ENCODE data around the gene IGLL5. TPM values are rescaled to one million over a fixed set of nuclear protein-coding genes. Genes with fewer than 3 reads are reported as not detected.

The IGLL5 gene
- total RNA-seq, 1 experiment from 2014 or later = not detected

DNA sequence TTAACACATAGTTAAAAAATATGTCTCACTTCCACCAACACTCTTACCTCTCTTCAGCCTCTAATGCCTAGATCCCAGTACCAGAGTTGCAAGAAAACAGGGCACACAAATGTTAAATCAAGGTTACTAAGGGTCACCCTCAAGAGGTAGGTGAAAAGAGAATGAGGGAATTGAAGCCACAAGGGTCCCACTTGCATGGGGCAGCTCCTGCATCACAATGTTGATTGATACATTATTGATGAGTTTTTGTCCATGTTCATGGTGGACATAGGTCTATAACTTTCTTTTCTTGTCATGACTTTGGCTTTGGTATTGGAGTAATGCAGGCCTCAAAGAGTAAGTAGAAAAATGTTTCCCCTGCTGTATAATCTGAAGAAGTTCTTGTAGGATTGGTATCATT is 46.0 kb upstream of the IGLL5 start:
- H3K27me3 Mint-ChIP-seq (ENCODE audit: unreplicated experiment) = peaks cover 49% of the 10 kb centered on the region
- H3K4me3 Mint-ChIP-seq (ENCODE audit: low read depth, unreplicated experiment) = no peak overlapping the region
- CTCF ChIA-PET = no interaction called here
- DNase-seq = no peak
- H3K27ac Mint-ChIP-seq (ENCODE audit: unreplicated experiment) = no peak overlapping the region
- TF ChIP-seq, protein P1, sequence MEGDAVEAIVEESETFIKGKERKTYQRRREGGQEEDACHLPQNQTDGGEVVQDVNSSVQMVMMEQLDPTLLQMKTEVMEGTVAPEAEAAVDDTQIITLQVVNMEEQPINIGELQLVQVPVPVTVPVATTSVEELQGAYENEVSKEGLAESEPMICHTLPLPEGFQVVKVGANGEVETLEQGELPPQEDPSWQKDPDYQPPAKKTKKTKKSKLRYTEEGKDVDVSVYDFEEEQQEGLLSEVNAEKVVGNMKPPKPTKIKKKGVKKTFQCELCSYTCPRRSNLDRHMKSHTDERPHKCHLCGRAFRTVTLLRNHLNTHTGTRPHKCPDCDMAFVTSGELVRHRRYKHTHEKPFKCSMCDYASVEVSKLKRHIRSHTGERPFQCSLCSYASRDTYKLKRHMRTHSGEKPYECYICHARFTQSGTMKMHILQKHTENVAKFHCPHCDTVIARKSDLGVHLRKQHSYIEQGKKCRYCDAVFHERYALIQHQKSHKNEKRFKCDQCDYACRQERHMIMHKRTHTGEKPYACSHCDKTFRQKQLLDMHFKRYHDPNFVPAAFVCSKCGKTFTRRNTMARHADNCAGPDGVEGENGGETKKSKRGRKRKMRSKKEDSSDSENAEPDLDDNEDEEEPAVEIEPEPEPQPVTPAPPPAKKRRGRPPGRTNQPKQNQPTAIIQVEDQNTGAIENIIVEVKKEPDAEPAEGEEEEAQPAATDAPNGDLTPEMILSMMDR (IDR thresholded peaks at IDR 0.05; ENCODE audit: unreplicated experiment) = no peak
- no peaks in the 10 kb centered on the region for H3K9me3 Mint-ChIP-seq (ENCODE audit: low read depth, unreplicated experiment)
- no peaks in the 10 kb centered on the region for H3K36me3 Mint-ChIP-seq (ENCODE audit: insufficient read depth, unreplicated experiment)
- BruUV-seq (replicated peaks) = no TSS peak
- intact Hi-C loops (cut with micrococcal nuclease; ENCODE audit: unreplicated experiment) = no loop called here
- H3K4me1 Mint-ChIP-seq (ENCODE audit: low read depth, unreplicated experiment) = peaks cover 5% of the 10 kb centered on the region

DNA sequence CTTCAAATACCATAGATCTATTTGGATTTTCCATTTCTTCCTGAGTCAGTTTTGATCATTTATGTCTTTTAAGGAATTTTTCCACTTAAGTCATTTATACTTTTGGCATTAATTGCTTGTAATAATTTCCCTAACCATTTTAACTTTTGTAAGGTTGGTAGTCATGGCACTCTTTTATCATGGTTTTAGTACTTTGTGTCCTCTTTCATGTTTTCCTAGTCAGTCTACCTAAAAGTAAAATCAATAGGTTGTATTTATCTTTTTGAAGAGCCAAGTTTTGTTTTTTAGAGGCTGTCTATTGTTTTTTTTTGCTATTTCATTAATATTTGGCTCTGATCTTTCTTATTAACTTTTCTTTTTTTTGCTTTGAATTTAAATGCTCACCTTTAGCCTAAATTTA is 45.5 kb upstream of the IGLL5 start:
- Mint-ChIP-seq H3K9me3 (ENCODE audit: low read depth, unreplicated experiment) (no peaks in the 10 kb centered on the region), H3K36me3 (ENCODE audit: insufficient read depth, unreplicated experiment) (no peaks in the 10 kb centered on the region), H3K27ac (ENCODE audit: unreplicated experiment) (no peak overlapping the region), H3K4me1 (ENCODE audit: low read depth, unreplicated experiment) (peaks cover under 1% of the 10 kb centered on the region), H3K27me3 (ENCODE audit: unreplicated experiment) (peaks cover 49% of the 10 kb centered on the region), H3K4me3 (ENCODE audit: low read depth, unreplicated experiment) (no peak overlapping the region)
- CTCF ChIA-PET = no interaction called here
- intact Hi-C loops (cut with micrococcal nuclease; ENCODE audit: unreplicated experiment) = no loop called here
- DNase-seq = no peak
- TF ChIP-seq, protein P1 (IDR thresholded peaks at IDR 0.05; ENCODE audit: unreplicated experiment) = no peak
- no TSS peak for BruUV-seq (replicated peaks)

DNA sequence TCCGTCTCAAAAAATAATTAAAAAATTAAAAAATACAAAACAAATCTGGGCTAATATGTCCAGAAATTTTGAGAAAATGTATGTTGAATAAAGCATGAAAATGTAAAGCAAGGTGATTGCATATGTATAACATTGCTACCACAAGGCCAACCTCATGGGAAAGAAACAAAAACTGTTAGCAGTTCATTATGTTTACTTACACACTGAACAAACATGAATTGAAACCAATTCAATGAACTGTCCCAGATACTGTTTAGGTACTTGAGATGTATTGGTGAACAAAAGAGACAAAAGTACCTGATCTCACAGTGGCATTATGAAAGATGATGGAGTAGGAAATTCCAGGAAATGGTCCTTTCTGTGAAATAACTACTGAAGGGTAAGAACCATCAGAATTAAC is 43.8 kb upstream of the IGLL5 start:
- no peak overlapping the region for H3K4me3 Mint-ChIP-seq (ENCODE audit: low read depth, unreplicated experiment)
- CTCF ChIA-PET = no interaction called here
- intact Hi-C loops (cut with micrococcal nuclease; ENCODE audit: unreplicated experiment) = no loop called here
- H3K27me3 Mint-ChIP-seq (ENCODE audit: unreplicated experiment) = peaks cover 58% of the 10 kb centered on the region
- TF ChIP-seq, protein P1 (IDR thresholded peaks at IDR 0.05; ENCODE audit: unreplicated experiment) = no peak
- no peaks in the 10 kb centered on the region for H3K9me3 Mint-ChIP-seq (ENCODE audit: low read depth, unreplicated experiment)
- no peaks in the 10 kb centered on the region for H3K4me1 Mint-ChIP-seq (ENCODE audit: low read depth, unreplicated experiment)
- no peak overlapping the region for H3K27ac Mint-ChIP-seq (ENCODE audit: unreplicated experiment)
- no peak for DNase-seq
- BruUV-seq (replicated peaks) = no TSS peak
- H3K36me3 Mint-ChIP-seq (ENCODE audit: insufficient read depth, unreplicated experiment) = no peaks in the 10 kb centered on the region

DNA sequence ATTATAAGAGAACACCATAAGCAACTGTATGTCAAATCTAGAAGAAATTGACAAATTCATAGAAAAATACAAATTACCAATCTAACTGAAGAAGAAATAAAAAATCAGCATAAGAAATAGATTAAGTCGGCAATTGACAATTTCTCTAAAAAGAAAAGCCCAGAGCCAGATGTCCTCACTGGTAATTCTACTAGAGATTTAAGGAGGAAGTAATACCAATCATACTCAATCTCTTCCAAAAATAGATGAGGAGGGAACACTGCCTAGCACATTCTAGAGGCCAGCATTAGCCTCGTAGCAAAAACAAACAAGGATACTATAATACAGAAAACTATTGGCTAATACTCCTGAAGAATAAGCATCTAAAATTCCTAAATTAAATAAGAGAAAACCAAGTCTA is 40.4 kb upstream of the IGLL5 start:
- TF ChIP-seq, protein P1 (IDR thresholded peaks at IDR 0.05; ENCODE audit: unreplicated experiment) = no peak
- Mint-ChIP-seq H3K36me3 (ENCODE audit: insufficient read depth, unreplicated experiment) (no peaks in the 10 kb centered on the region), H3K9me3 (ENCODE audit: low read depth, unreplicated experiment) (no peaks in the 10 kb centered on the region), H3K4me3 (ENCODE audit: low read depth, unreplicated experiment) (no peak overlapping the region), H3K4me1 (ENCODE audit: low read depth, unreplicated experiment) (no peaks in the 10 kb centered on the region), H3K27me3 (ENCODE audit: unreplicated experiment) (peaks cover 81% of the 10 kb centered on the region), H3K27ac (ENCODE audit: unreplicated experiment) (no peak overlapping the region)
- intact Hi-C loops (cut with micrococcal nuclease; ENCODE audit: unreplicated experiment) = no loop called here
- DNase-seq = no peak
- no TSS peak for BruUV-seq (replicated peaks)
- CTCF ChIA-PET = interaction anchor here (1.0 to 1.1 kb wide), 2 partner anchors 16 to 110 kb away, joined by 3 to 4 read pairs; no protein-coding TSS in a partner anchor
